ENCODE results near the gene MT1HL1.

- no peak for TF ChIP-seq EZH2 (IDR thresholded peaks at IDR 0.05; ENCODE audit: borderline replicate concordance)
- TF ChIP-seq CTCF (IDR thresholded peaks at IDR 0.05; ENCODE audit: poor library complexity) = no peak
Observed at GRCh38 chr1:237011432-237011831, 7.2 kb upstream of the MT1HL1 start.
